ENCODE results near the gene TIPIN.

DNA sequence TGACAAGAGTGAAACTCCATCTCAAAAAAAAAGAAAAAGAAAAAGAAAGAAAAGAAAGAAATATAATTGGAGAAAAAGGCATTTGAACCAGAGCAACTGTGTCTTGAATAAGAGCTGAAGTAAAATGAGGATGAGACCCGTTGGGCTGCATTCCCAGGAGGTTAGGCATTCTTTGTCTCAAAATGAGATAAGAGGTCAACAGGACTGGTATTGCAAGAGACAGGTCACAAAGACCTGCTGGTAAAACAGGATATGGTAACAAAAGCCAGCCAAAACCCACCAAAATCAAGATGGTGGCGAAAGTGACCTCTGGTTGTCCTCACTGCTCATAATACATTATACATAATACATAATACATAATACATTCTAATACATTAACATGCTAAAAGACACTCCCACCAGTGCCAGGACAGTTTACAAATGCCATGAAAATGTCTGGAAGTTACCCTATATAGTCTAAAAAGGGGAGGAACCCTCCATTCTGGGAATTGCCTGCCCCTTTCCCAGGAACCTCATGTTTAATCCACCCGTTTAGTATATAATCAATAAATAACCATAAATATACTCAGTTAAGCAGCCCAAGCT lies 8.6 kb upstream of the TIPIN start:
- TF ChIP-seq, protein P1, sequence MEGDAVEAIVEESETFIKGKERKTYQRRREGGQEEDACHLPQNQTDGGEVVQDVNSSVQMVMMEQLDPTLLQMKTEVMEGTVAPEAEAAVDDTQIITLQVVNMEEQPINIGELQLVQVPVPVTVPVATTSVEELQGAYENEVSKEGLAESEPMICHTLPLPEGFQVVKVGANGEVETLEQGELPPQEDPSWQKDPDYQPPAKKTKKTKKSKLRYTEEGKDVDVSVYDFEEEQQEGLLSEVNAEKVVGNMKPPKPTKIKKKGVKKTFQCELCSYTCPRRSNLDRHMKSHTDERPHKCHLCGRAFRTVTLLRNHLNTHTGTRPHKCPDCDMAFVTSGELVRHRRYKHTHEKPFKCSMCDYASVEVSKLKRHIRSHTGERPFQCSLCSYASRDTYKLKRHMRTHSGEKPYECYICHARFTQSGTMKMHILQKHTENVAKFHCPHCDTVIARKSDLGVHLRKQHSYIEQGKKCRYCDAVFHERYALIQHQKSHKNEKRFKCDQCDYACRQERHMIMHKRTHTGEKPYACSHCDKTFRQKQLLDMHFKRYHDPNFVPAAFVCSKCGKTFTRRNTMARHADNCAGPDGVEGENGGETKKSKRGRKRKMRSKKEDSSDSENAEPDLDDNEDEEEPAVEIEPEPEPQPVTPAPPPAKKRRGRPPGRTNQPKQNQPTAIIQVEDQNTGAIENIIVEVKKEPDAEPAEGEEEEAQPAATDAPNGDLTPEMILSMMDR (IDR thresholded peaks at IDR 0.05), result no peak
- no peak for TF ChIP-seq POLR2A (IDR thresholded peaks at IDR 0.05)
